Measurements from ENCODE around the gene BTLA.

BTLA gene

DNA sequence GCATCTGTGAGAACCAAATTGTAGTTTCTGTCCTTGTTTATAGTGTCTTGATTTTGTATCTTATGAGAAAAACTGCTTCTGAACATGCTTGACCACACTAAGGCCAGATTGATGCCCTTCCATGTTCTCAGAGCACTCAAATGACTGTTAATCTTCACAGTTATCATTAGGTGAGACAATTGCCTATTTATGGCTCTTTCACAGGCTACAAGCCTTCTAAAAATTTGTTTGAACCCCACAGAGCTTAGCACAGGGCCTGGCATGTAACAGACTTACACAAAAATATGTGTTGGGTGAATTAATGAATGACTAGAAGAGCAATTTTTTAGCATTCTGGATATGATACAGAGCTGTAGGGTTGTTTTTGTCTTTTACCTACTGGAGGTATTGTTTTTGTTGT, 43.1 kb downstream of the BTLA start:
- no peak overlapping the region for H3K4me3 ChIP-seq (replicated peaks; ENCODE audit: low read depth, low read length)
- DNase-seq (ENCODE audit: extremely low read depth, low read depth): no peak
- TF ChIP-seq, protein P1, sequence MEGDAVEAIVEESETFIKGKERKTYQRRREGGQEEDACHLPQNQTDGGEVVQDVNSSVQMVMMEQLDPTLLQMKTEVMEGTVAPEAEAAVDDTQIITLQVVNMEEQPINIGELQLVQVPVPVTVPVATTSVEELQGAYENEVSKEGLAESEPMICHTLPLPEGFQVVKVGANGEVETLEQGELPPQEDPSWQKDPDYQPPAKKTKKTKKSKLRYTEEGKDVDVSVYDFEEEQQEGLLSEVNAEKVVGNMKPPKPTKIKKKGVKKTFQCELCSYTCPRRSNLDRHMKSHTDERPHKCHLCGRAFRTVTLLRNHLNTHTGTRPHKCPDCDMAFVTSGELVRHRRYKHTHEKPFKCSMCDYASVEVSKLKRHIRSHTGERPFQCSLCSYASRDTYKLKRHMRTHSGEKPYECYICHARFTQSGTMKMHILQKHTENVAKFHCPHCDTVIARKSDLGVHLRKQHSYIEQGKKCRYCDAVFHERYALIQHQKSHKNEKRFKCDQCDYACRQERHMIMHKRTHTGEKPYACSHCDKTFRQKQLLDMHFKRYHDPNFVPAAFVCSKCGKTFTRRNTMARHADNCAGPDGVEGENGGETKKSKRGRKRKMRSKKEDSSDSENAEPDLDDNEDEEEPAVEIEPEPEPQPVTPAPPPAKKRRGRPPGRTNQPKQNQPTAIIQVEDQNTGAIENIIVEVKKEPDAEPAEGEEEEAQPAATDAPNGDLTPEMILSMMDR (IDR thresholded peaks at IDR 0.05; ENCODE audit: low read depth, low read length, missing control alignments): no peak

DNA sequence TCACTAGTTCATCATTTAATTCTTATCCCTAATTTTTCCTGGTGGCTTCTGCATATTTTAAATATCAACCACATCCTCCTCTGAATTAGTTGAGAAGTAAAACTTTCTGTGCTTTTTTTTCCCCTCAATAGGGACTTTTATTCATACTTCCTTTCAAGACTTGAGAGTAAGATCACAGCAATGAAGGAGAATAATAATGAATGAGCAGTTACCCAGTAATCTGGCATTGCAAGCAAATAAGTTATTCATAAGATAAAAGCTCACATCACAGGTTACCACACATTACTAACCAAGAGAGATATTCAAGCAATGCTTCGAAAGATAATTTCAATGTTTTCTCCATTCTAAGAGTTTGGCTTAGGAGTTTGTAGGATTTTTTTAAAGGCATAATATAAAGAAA, 50.3 kb downstream of the BTLA start:
- no peak overlapping the region for H3K4me3 ChIP-seq (replicated peaks; ENCODE audit: low read depth, low read length)
- TF ChIP-seq, protein P1 (IDR thresholded peaks at IDR 0.05; ENCODE audit: low read depth, low read length, missing control alignments): no peak
- DNase-seq (ENCODE audit: extremely low read depth, low read depth): no peak

DNA sequence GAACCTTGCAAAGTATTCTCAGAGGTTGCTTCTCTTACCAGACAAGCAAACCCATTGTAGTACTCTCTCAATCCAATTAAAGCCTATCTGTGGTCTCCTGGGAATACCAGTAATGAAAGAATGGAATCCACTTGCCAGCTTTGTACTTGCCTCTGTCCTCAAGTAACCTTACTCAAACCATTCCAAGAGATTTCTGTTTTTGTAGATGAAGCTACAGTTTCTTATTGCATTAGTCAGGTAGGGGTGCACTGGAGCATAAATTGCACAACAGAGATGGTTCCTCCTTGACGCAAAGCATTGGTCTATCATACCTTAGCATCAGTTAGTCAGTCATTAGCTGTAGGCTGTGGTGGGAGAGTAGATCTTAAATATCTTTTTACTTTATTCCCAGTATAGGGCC, 52.9 kb downstream of the BTLA start:
- DNase-seq (ENCODE audit: extremely low read depth, low read depth): no peak
- TF ChIP-seq, protein P1 (IDR thresholded peaks at IDR 0.05; ENCODE audit: low read depth, low read length, missing control alignments): no peak
- no peak overlapping the region for H3K4me3 ChIP-seq (replicated peaks; ENCODE audit: low read depth, low read length)

DNA sequence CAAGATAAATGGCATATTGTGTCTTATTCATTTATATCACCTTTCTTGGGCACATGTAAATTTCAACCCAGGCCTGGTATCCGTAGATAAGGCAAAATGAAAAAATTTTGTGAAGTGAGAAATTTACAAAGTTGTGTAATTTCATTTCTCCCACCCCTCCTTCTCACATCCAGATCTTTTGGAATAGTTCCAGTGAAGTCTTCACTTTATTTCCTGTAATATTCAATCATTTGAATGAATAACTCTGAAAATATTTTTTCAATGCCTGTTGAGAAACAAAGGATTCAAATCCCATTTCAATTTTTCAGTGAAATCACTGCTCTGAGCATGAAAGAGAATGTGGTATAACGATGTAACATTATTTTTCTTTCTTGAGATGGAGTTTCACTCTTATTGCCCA, 53.4 kb downstream of the BTLA start:
- no peak for DNase-seq (ENCODE audit: extremely low read depth, low read depth)
- TF ChIP-seq, protein P1 (IDR thresholded peaks at IDR 0.05; ENCODE audit: low read depth, low read length, missing control alignments): no peak
- no peak overlapping the region for H3K4me3 ChIP-seq (replicated peaks; ENCODE audit: low read depth, low read length)

DNA sequence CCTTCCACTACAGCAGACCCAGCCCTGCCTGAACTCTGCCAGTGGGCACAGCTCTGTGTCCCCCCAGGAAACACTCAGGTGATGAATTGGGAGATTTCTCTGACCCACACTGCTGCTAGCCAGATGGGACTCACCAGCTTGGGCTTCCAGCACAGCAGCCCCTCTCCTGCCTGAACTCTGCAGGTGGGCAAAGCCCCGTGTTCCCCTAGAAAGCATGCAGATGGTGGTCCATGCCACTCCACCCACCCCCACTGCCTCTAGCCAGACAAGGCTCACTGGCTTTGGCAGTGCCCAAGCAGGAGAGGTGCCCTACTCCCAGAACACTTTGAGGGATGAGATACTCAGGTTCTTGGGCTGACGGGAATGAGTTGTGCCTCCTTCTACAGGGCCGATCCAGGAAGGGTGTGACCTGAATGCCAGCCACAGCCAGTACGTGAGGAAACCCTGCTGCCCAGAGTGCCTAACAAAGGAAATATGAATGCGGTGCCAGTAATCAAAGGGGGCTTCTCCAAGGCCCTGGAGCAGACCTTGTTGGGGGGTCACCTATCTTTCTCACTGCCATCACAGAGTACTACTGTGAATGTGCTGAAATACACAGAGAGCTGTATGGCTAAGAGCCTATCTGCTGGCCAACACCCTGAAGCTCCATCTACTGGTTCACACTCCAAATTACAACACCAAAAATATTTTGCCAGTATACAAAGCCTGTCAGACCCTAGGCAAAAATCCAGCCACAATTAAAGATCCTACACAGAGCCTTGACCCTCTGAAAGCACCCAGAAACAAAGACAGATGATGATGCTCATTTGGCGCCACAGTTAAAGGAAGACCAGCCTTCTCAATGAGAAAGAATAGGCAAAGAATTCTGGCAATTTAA, 61.9 kb downstream of the BTLA start:
- peak; percentile 7 for DNase-seq (ENCODE audit: extremely low read depth, low read depth)
- TF ChIP-seq, protein P1 (IDR thresholded peaks at IDR 0.05; ENCODE audit: low read depth, low read length, missing control alignments): peak; percentile 54

DNA sequence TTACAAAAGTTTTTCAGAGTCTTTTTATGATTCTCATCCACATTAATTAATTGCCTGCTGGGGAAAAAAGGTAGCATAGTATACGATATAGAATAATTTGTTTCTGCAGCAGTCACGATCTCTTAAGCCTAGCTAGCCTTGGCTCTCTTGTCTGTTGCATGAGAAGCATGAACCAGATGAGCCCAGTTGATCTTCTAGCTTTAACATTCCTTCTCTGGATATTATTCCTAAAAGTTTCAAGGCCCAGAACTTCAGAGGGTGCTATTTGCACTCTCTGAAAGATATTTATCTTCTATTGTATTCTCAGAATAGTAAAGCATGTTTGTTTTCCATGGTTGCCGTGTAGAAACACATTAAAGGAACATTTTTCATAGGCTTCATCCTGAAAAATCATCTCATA, 69.3 kb downstream of the BTLA start:
- no peak for DNase-seq (ENCODE audit: extremely low read depth, low read depth)
- H3K4me3 ChIP-seq (replicated peaks; ENCODE audit: low read depth, low read length): no peak overlapping the region
- TF ChIP-seq, protein P1 (IDR thresholded peaks at IDR 0.05; ENCODE audit: low read depth, low read length, missing control alignments): no peak

More for the DNA sequence above, 61.9 kb downstream of the BTLA start:
- H3K4me3 ChIP-seq (replicated peaks; ENCODE audit: low read depth, low read length): no peak overlapping the region
